Amniotic epithelial cell (primary cell): Measurements from ENCODE around the gene ANKRD55.
"Not testable (repeated sequence)": the region's sequence is repeated elsewhere in the genome, so short reads cannot be mapped to it uniquely, and the experiment has no call there.

ENCODE experiments used
- DNase-seq: peaks from one replicate; pipeline ENCODE4 v3.0.0-alpha.2; 2010; ENCODE audit warnings: low read depth

ANKRD55 gene

GRCh38 chr5:56253126-56253525 lies 20.0 kb upstream of the ANKRD55 start:
- no peak for DNase-seq

- DNase-seq, result peak; percentile 66
Observed at GRCh38 chr5:56251918-56252553, 18.9 kb upstream of the ANKRD55 start.

DNA sequence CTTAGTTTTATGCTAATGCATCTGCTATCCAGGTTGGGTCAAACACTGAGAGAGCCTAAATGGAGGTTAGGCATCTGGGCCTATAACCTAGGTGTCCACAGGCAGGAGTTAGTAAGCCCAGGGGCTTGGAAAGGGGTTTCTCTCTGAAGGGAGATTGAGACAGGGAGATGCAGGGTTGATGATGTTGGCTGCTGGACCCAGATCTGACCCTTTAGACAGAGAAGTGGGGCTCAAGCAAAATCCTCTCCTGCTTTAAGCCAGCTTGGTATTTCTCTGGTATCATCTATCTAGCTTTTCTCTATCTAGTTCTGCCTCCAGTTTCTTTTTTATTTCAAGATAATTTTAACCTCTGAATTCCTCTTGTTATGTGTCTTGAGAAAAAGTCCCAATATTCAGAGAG lies 18.3 kb upstream of the ANKRD55 start:
- no peak for DNase-seq

DNA sequence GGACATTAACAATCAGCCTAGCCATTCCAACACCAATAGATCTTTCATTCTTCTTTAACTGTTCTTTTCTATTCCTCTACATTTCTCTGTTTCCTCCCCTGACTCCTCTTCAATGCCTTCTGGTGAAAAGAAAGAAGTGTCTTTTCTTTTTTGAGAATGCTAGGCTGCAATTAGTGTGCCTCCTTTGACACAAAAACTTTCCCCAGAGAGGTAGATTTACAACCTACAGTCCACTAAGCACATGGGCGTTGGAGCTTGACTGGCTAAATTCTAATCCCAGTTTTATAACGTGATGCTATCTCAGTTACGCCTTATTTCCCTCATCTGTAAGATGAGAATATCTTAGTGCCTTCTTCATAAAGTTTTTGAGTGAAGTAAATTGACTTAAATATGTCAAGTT lies 16.9 kb upstream of the ANKRD55 start:
- DNase-seq, result no peak

- DNase-seq, result not testable (repeated sequence)
Observed at GRCh38 chr5:56249085-56249484, 16.0 kb upstream of the ANKRD55 start.

DNA sequence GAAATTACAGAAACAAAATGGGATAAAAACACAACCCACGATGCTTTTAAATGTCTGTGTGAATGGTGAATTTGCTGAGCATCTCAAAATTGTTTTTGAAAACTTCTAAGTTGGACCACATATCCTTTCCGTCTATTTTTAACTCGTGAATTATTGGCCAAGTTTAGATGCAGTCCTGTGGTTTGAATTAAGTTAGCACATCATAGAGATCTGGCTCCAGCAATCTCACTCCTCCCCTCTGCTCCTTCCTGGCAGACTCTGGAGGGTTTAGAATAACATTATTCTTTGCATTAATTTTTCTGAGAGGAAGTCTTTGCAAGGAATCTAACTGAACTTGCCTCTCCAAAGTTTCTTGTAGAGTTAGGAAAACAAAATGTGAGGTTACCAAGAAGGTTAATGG lies 14.5 kb upstream of the ANKRD55 start:
- peak; percentile 54 for DNase-seq

- DNase-seq, result no peak
Observed at GRCh38 chr5:56246769-56247168, 13.6 kb upstream of the ANKRD55 start.

GRCh38 chr5:56245481-56245880 lies 12.4 kb upstream of the ANKRD55 start:
- DNase-seq, result no peak

GRCh38 chr5:56244627-56245026 lies 11.5 kb upstream of the ANKRD55 start:
- peak; percentile 81 for DNase-seq

DNA sequence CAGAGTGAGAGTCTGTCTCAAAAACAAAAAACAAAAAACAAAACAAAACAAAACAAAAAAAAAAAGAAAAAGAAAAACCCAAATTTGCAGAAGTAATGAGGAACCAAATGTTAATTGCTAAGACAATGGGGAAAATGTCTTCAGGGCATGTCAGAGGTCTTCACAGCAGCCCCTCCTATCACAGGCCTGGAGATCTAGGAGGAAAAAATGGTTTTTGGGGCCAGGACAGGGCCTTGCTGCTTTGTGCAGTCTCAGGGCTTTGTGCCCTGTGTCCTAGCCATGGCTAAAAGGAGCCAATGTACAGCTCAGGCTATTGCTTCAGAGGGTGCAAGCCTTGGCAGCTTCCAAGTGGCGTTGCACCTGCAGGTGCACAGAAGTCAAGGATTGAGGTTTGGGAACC lies 9.1 kb upstream of the ANKRD55 start:
- not testable (repeated sequence) for DNase-seq

- DNase-seq, result no peak
Observed at GRCh38 chr5:56232538-56232937, 592 bp downstream of the ANKRD55 start.

GRCh38 chr5:56230576-56230975 lies 2.6 kb downstream of the ANKRD55 start:
- DNase-seq, result no peak

GRCh38 chr5:56229111-56229510 lies 4.0 kb downstream of the ANKRD55 start:
- no peak for DNase-seq

DNA sequence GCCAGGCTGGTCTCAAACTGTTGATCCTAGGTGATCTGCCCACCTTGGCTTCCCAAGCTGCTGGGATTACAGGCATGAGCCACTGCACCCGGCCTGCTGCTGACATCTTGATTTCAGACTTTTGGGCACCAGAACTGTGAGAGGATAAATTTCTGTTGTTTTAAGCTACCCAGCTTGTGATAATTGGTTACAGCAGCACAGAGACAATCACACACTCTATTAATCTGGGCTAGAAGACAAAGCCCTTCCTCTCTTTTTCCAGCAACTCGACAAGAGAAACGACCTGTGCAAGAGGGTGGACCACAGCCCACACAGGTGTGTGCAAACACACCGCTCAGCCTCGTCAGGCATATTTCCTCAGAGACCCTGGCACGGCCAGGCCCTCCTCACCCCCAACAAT lies 4.5 kb downstream of the ANKRD55 start:
- DNase-seq, result no peak

- DNase-seq, result no peak
Observed at GRCh38 chr5:56227691-56228090, 5.4 kb downstream of the ANKRD55 start.

- not testable (repeated sequence) for DNase-seq
Observed at GRCh38 chr5:56223298-56223697, 9.8 kb downstream of the ANKRD55 start.

- DNase-seq, result not testable (repeated sequence)
Observed at GRCh38 chr5:56221601-56222000, 11.5 kb downstream of the ANKRD55 start.

DNA sequence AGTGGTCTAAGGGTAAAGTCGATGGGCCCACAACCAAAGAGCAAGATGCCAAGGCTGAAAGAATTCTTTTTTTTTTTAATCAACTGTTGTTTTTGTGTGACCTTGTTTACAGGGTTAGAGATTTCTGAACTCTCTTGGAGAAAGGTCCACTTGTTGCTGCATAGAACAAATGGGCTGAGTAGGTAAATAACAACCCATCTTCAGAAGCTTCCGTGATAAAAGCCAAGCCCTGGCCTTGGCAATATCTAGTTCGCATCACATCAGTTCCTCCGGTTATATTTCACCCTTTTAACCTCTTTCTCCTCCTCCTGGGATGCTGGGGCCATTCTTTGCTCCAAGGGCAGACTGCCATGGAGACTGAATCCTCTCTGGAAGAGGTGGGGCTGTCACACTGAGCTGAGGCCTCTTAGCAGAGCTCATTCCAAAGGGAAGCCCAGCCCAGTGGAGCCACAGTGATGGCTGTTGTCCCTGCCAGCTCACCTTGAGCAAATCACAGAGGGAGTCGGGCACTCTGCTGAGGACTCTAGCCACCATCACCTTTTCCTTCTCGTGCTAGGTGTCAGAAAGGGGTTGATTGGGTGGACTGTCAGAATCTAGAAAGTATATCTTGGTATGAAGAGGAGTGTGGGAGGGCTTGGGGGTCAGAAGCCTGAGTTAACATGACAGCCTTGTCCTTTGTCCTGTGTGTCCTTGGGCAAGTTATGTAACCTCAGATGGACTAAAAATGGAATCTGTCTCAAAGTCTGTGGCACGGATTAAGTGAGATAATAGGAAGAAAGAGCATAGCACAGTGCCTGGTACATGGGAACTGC lies 17.9 kb downstream of the ANKRD55 start:
- no peak for DNase-seq

DNA sequence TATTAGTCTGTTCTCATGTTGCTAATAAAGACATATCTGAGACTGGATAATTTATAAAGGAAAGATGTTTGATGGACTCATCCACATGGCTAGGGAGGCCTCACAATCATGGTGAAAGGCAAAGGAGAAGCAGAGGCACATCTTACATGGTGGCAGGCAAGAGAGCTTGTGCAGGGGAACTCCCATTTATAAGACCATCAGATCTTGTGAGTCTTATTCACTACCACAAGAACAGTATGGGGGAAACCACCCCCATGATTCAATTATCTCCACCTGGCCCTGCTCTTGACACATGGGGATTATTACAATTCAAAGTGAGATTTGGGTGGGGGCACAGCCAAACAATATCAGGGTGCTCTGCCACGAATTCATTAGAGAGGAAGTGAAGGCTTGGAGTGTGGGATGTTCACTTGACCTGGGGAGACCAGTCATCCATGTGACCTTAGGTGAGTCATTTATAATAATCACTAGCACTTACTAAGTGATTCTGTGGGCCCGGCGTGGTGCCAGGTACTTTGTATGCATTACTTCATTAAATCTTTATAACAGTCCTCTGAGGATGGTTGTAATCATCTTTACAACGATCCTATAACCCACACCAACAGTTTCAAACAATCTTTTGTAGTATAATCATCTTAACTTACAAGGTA lies 19.1 kb downstream of the ANKRD55 start:
- not testable (repeated sequence) for DNase-seq

DNA sequence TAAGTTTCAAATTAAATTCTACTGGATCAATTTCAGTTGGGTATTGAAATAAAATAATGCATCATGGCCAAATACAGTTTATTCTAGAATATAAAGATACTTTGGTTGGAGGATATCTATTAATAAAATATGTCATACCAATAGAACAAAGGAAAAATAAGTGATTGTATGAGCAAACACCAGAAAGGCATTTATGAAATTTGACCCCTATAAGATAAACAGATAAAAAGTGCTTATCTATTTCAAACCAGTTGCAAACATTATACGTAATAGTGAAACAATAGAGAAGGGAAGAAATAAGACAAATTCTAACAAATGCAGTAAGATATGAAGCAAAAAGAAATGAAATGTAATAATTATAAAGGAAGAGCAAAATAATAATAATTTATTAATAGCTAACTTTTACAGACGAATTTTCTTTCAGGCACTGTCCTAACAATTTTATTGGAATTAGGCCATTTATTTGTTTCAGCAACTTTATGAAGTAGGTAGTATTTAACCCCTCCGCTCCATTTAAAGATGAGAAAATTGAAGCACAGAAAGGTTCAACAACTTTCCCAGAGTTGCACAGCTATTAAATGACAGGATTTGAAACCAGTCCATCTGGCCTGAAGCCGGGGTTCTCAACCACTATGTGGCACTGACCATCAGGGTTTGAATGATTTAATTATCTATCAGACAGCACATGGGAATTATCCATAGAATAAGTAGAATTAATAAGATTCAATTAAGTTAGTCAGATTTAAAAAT lies 20.8 kb downstream of the ANKRD55 start:
- DNase-seq, result peak; percentile 49

GRCh38 chr5:56211298-56211865 lies 21.7 kb downstream of the ANKRD55 start:
- DNase-seq, result peak; percentile 98

- DNase-seq, result no peak
Observed at GRCh38 chr5:56208681-56209080, 24.4 kb downstream of the ANKRD55 start.
